Measurements from ENCODE around the gene C21orf58. TPM values are rescaled to one million over a fixed set of nuclear protein-coding genes. Genes with fewer than 3 reads are reported as not detected.

The C21orf58 gene
- total and polyA plus RNA-seq, 2 experiments from 2014 or later = 17.7 to 23.9 TPM

GRCh38 chr21:46265736-46266525 lies 57.7 kb downstream of the C21orf58 start:
- H3K4me3 ChIP-seq = no peak overlapping the region
- H4K20me1 ChIP-seq (replicated peaks; ENCODE audit: insufficient read depth) = peaks cover 9% of the 10 kb centered on the region; the same call in 1 of the 2 replicates
- Mint-ChIP-seq H3K36me3 (ENCODE audit: low read depth) (peaks cover 75% of the 10 kb centered on the region), H3K4me1 (no peaks in the 10 kb centered on the region), H3K9me3 (no peaks in the 10 kb centered on the region), H3K4me3 (no peak overlapping the region), H3K27me3 (ENCODE audit: insufficient read depth, low read depth, poor library complexity) (peaks cover 6% of the 10 kb centered on the region), H3K27ac (peak overlapping the region; percentile 64; the same call in 1 of the 2 replicates)
- 0 out of 2 replicates have a peak, but pooled peaks cover 6% of the 10 kb centered on the region for H3F3A ChIP-seq (replicated peaks; ENCODE audit: low read depth)
- DNase-seq (ENCODE audit: low spot score) (no peak), ATAC-seq (no peak)
- no peaks in the 10 kb centered on the region for H3K9me2 ChIP-seq (ENCODE audit: insufficient read depth)
- H3K4me1 ChIP-seq (ENCODE audit: insufficient read depth) = no peaks in the 10 kb centered on the region
- peaks cover 30% of the 10 kb centered on the region for H3K36me3 ChIP-seq (ENCODE audit: insufficient read depth)
- no peak overlapping the region for H3K4me2 ChIP-seq
- H3K27me3 ChIP-seq (ENCODE audit: insufficient read depth) = no peaks in the 10 kb centered on the region
- no peaks in the 10 kb centered on the region for H3K79me2 ChIP-seq (replicated peaks; ENCODE audit: insufficient read depth)
- TF ChIP-seq, protein P1, sequence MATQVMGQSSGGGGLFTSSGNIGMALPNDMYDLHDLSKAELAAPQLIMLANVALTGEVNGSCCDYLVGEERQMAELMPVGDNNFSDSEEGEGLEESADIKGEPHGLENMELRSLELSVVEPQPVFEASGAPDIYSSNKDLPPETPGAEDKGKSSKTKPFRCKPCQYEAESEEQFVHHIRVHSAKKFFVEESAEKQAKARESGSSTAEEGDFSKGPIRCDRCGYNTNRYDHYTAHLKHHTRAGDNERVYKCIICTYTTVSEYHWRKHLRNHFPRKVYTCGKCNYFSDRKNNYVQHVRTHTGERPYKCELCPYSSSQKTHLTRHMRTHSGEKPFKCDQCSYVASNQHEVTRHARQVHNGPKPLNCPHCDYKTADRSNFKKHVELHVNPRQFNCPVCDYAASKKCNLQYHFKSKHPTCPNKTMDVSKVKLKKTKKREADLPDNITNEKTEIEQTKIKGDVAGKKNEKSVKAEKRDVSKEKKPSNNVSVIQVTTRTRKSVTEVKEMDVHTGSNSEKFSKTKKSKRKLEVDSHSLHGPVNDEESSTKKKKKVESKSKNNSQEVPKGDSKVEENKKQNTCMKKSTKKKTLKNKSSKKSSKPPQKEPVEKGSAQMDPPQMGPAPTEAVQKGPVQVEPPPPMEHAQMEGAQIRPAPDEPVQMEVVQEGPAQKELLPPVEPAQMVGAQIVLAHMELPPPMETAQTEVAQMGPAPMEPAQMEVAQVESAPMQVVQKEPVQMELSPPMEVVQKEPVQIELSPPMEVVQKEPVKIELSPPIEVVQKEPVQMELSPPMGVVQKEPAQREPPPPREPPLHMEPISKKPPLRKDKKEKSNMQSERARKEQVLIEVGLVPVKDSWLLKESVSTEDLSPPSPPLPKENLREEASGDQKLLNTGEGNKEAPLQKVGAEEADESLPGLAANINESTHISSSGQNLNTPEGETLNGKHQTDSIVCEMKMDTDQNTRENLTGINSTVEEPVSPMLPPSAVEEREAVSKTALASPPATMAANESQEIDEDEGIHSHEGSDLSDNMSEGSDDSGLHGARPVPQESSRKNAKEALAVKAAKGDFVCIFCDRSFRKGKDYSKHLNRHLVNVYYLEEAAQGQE (IDR thresholded peaks at IDR 0.05; ENCODE audit: unreplicated experiment) = no peak
- TF ChIP-seq, protein P2, sequence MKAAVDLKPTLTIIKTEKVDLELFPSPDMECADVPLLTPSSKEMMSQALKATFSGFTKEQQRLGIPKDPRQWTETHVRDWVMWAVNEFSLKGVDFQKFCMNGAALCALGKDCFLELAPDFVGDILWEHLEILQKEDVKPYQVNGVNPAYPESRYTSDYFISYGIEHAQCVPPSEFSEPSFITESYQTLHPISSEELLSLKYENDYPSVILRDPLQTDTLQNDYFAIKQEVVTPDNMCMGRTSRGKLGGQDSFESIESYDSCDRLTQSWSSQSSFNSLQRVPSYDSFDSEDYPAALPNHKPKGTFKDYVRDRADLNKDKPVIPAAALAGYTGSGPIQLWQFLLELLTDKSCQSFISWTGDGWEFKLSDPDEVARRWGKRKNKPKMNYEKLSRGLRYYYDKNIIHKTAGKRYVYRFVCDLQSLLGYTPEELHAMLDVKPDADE (IDR thresholded peaks at IDR 0.05) = no peak
- TF ChIP-seq POLR2AphosphoS5 (IDR thresholded peaks at IDR 0.05; ENCODE audit: low read depth) = no peak
- TF ChIP-seq, protein P3, sequence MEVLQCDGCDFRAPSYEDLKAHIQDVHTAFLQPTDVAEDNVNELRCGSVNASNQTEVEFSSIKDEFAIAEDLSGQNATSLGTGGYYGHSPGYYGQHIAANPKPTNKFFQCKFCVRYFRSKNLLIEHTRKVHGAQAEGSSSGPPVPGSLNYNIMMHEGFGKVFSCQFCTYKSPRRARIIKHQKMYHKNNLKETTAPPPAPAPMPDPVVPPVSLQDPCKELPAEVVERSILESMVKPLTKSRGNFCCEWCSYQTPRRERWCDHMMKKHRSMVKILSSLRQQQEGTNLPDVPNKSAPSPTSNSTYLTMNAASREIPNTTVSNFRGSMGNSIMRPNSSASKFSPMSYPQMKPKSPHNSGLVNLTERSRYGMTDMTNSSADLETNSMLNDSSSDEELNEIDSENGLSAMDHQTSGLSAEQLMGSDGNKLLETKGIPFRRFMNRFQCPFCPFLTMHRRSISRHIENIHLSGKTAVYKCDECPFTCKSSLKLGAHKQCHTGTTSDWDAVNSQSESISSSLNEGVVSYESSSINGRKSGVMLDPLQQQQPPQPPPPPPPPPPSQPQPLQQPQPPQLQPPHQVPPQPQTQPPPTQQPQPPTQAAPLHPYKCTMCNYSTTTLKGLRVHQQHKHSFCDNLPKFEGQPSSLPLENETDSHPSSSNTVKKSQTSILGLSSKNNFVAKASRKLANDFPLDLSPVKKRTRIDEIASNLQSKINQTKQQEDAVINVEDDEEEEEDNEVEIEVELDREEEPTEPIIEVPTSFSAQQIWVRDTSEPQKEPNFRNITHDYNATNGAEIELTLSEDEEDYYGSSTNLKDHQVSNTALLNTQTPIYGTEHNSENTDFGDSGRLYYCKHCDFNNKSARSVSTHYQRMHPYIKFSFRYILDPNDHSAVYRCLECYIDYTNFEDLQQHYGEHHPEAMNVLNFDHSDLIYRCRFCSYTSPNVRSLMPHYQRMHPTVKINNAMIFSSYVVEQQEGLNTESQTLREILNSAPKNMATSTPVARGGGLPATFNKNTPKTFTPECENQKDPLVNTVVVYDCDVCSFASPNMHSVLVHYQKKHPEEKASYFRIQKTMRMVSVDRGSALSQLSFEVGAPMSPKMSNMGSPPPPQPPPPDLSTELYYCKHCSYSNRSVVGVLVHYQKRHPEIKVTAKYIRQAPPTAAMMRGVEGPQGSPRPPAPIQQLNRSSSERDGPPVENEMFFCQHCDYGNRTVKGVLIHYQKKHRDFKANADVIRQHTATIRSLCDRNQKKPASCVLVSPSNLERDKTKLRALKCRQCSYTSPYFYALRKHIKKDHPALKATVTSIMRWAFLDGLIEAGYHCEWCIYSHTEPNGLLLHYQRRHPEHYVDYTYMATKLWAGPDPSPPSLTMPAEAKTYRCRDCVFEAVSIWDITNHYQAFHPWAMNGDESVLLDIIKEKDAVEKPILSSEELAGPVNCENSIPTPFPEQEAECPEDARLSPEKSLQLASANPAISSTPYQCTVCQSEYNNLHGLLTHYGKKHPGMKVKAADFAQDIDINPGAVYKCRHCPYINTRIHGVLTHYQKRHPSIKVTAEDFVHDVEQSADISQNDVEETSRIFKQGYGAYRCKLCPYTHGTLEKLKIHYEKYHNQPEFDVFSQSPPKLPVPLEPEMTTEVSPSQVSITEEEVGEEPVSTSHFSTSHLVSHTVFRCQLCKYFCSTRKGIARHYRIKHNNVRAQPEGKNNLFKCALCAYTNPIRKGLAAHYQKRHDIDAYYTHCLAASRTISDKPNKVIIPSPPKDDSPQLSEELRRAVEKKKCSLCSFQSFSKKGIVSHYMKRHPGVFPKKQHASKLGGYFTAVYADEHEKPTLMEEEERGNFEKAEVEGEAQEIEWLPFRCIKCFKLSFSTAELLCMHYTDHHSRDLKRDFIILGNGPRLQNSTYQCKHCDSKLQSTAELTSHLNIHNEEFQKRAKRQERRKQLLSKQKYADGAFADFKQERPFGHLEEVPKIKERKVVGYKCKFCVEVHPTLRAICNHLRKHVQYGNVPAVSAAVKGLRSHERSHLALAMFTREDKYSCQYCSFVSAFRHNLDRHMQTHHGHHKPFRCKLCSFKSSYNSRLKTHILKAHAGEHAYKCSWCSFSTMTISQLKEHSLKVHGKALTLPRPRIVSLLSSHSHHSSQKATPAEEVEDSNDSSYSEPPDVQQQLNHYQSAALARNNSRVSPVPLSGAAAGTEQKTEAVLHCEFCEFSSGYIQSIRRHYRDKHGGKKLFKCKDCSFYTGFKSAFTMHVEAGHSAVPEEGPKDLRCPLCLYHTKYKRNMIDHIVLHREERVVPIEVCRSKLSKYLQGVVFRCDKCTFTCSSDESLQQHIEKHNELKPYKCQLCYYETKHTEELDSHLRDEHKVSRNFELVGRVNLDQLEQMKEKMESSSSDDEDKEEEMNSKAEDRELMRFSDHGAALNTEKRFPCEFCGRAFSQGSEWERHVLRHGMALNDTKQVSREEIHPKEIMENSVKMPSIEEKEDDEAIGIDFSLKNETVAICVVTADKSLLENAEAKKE (CRISPR knock-in tag; IDR thresholded peaks at IDR 0.05) = no peak
- TF ChIP-seq STAT1 (IDR thresholded peaks at IDR 0.05; ENCODE audit: unreplicated experiment) = no peak
- TF ChIP-seq, protein P4, sequence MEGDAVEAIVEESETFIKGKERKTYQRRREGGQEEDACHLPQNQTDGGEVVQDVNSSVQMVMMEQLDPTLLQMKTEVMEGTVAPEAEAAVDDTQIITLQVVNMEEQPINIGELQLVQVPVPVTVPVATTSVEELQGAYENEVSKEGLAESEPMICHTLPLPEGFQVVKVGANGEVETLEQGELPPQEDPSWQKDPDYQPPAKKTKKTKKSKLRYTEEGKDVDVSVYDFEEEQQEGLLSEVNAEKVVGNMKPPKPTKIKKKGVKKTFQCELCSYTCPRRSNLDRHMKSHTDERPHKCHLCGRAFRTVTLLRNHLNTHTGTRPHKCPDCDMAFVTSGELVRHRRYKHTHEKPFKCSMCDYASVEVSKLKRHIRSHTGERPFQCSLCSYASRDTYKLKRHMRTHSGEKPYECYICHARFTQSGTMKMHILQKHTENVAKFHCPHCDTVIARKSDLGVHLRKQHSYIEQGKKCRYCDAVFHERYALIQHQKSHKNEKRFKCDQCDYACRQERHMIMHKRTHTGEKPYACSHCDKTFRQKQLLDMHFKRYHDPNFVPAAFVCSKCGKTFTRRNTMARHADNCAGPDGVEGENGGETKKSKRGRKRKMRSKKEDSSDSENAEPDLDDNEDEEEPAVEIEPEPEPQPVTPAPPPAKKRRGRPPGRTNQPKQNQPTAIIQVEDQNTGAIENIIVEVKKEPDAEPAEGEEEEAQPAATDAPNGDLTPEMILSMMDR (conservative IDR thresholded peaks at IDR 0.05; ENCODE audit: low read depth in 2 of 2) = no peak
- no peak for TF ChIP-seq JUNB (IDR thresholded peaks at IDR 0.05; ENCODE audit: unreplicated experiment)
- no peak for TF ChIP-seq EZH2 (IDR thresholded peaks at IDR 0.05; ENCODE audit: low read depth, unreplicated experiment)
- TF ChIP-seq CREB1 (CRISPR knock-in tag; IDR thresholded peaks at IDR 0.05; ENCODE audit: low read depth) = no peak
- TF ChIP-seq EZH2phosphoT487 (IDR thresholded peaks at IDR 0.05; ENCODE audit: unreplicated experiment) = no peak
- no peak for TF ChIP-seq ZNF331 (CRISPR knock-in tag; IDR thresholded peaks at IDR 0.05; ENCODE audit: low read depth)
- TF ChIP-seq NANOG (IDR thresholded peaks at IDR 0.05; ENCODE audit: borderline replicate concordance) = no peak
- no peak for TF ChIP-seq ZNF114 (CRISPR knock-in tag; IDR thresholded peaks at IDR 0.05)
- no peak overlapping the region for H2AFZ ChIP-seq
- no peak overlapping the region for H3K27ac ChIP-seq (ENCODE audit: low read depth)

Data from GM23338 (cell line).